Transverse colon (tissue), 4 donors: ENCODE measurements around the gene ABCC1. TPM values are rescaled to one million over a fixed set of nuclear protein-coding genes. Genes with fewer than 3 reads are reported as not detected.

Source experiments
- DNase-seq: peaks from one replicate; pipeline ENCODE4 v3.0.0-alpha.2; 2019
- H3K27ac ChIP-seq, 4 donors: fragments of 200-600 bp; sonication (generic); 2 replicates each; pipeline ENCODE4 v1.5.1; 2016 to 2018; ENCODE audit warnings: inconsistent platforms in 4 of 4
- H3K27me3 ChIP-seq: fragments of 200-600 bp; sonication (generic); 2 replicates; pipeline ENCODE4 v1.5.1; 2017; ENCODE audit warnings: inconsistent platforms
- H3K36me3 ChIP-seq, 4 donors: fragments of 200-600 bp; sonication (generic); 2 replicates each; pipeline ENCODE4 v1.5.1; 2017 to 2019; ENCODE audit warnings: inconsistent platforms in 4 of 4
- H3K4me1 ChIP-seq, 4 donors: fragments of 200-600 bp; sonication (generic); 2 replicates each; pipeline ENCODE4 v1.5.1; 2017 to 2020; ENCODE audit warnings: inconsistent platforms in 4 of 4
- H3K4me3 ChIP-seq, 4 donors: fragments of 200-600 bp; sonication (generic); 1 replicate in 1 of 4; 2 replicates in 3 of 4; pipeline versions ENCODE4 v1.5.1 to v1.6.1; 2017 to 2019; ENCODE audit warnings: inconsistent platforms in 4 of 4
- H3K9me3 ChIP-seq, 2 donors: fragments of 200-600 bp; sonication (generic); 2 replicates each; pipeline ENCODE4 v1.5.1; 2017 to 2019; ENCODE audit warnings: inconsistent platforms in 2 of 2
- EP300 ChIP-seq: sonication (generic); formaldehyde crosslinking; IDR thresholded peaks from one replicate; pipeline ENCODE4 v1.6.1; 2017; ENCODE audit warnings: antibody characterized with exemption, low read depth
- POLR2A ChIP-seq: fragments of 450-650 bp; IDR thresholded peaks from one replicate; pipeline ENCODE4 v1.6.1; 2016; ENCODE audit warnings: antibody characterized with exemption, mild to moderate bottlenecking, moderate library complexity
- POLR2AphosphoS5 ChIP-seq, 3 donors: sonication (generic); formaldehyde crosslinking; IDR thresholded peaks; one replicate each; pipeline ENCODE4 v1.6.1; 2016; ENCODE audit warnings: antibody characterized with exemption in 3 of 3
- WGBS, 2 donors: methylation state at CpG; one replicate each; pipeline ENCODE4 v1.1.5; 2018; ENCODE audit warnings: low coverage in 1 of 2; 5-methylcytosine and 5-hydroxymethylcytosine counted together
- in situ Hi-C, 4 donors: fragments of 200-750 bp; cut with MboI; loops; one replicate each; pipeline versions ENCODE4 v1.15.0 to v1.15.1; 2017; ENCODE audit warnings: low sequenced_read_pairs in 3 of 4, low pct_ligation_motif_present in 1 of 4, low pct_unique_long_range_greater_than_20kb in 1 of 4
- intact Hi-C: fragments of 100-400 bp; cut with DNase I; formaldehyde crosslinking; loops from one replicate; pipeline ENCODE4 v1.15.1; 2023; ENCODE audit warnings: low total_unique reads
- total RNA-seq, 4 donors: library from RNA; depleted of rRNA; stranded (reverse); fragments of >200 nt; gene quantifications; one replicate each; pipeline ENCODE4 v1.1.0, GENCODE V29; 2016
- TF ChIP-seq, protein P1 (sequence below), 5 experiments: fragments of 200-600 bp in 3 of 5; fragments of 450-650 bp in 2 of 5; sonication (generic) in 3 of 5; IDR thresholded peaks; 1 replicate in 2 of 5; 2 replicates in 3 of 5; pipeline ENCODE4 v1.5.1; 2016 to 2017; ENCODE audit warnings: antibody characterized with exemption in 5 of 5, inconsistent platforms in 3 of 5, mild to moderate bottlenecking in 2 of 5, moderate library complexity in 1 of 5

ABCC1 gene
- total RNA-seq, 4 donors from 2014 or later, result 17.1 to 67.3 (median 36.9) TPM

DNA sequence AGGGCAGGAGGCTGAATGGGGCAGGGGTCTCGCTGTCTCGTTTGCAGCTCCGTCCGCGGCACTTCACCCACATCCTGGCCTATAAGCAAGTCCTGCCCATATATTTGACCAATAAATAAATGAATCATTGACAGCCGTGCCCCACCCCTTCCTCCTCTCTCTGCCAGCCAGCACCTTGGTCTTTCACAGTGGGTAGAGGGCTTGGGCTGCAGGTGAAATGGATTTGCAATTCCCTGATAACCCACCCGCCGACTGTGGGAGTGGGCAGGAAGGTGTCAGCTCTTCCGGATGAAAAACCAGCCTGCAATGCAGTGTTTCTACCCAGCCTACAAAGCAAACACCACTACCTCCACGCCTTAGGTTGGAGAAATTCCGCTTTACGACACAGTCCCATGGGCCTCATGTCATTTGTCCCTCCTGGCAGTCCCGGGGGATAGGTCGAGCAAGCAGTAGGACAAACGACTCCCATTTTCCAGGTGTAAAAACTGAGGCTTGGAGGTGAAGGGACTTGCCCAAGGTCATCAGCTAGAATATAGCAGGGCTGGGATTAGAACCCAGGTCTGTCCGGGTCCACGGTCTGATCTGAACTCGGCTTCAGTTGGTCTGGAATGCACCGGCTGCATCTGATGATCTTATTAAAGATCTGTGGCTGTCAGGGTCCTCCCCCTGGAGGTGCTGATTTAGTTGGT lies 79.0 kb downstream of the ABCC1 start:
- in situ Hi-C loops, result loop anchor here in 1 of 4 donors (10.0 kb wide), 1 partner anchor 144 kb away; the partner anchor contains the start of gene CEP20

DNA sequence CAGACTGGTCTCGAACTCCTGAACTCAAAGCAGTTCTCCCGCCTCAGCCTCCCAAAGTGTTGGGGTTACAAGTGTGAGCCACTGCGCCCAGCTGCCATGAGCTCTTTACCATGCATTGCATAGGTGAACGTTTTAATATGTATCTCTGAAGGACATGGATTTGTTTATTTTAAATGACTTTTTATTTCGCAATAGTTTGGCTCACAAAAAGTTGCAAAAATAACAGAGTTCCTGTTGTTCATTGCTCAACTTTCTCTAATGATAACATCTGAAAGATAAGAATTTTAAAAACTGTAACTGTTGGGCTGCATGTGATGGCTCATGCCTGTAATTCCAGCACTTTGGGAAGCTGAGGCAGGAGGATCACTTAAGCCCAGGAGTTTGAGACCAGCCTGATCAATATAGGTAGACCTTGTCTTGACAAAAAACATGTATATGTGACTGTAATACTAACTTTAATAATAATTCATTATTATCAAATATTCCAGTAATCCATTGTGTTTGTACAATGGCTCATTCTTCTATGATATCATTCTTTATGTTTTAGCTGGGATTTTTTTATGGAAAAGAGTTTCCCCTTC lies 80.1 kb downstream of the ABCC1 start:
- TF ChIP-seq EP300 (no peak), POLR2AphosphoS5 (IDR thresholded peaks at IDR 0.05) (no peak), POLR2A (no peak)
- TF ChIP-seq, protein P1, sequence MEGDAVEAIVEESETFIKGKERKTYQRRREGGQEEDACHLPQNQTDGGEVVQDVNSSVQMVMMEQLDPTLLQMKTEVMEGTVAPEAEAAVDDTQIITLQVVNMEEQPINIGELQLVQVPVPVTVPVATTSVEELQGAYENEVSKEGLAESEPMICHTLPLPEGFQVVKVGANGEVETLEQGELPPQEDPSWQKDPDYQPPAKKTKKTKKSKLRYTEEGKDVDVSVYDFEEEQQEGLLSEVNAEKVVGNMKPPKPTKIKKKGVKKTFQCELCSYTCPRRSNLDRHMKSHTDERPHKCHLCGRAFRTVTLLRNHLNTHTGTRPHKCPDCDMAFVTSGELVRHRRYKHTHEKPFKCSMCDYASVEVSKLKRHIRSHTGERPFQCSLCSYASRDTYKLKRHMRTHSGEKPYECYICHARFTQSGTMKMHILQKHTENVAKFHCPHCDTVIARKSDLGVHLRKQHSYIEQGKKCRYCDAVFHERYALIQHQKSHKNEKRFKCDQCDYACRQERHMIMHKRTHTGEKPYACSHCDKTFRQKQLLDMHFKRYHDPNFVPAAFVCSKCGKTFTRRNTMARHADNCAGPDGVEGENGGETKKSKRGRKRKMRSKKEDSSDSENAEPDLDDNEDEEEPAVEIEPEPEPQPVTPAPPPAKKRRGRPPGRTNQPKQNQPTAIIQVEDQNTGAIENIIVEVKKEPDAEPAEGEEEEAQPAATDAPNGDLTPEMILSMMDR (IDR thresholded peaks at IDR 0.05), result no peak
- H3K9me3 ChIP-seq, result no peaks in the 10 kb centered on the region
- WGBS, 2 donors, result 67 to 73% methylated on average over 4 to 5 of the region's 5 CpGs
- H3K27me3 ChIP-seq, result no peaks in the 10 kb centered on the region
- peaks cover 6 to 29% (median 9%) of the 10 kb centered on the region in 4 donors for H3K4me1 ChIP-seq
- H3K36me3 ChIP-seq, result no peaks in the 10 kb centered on the region
- H3K4me3 ChIP-seq, result no peak overlapping the region
- intact Hi-C loops (no loop called here), in situ Hi-C loops (loop anchor here in 1 of 4 donors (10.0 kb wide), 1 partner anchor 145 kb away; the partner anchor contains the start of gene CEP20)
- DNase-seq, result no peak
- H3K27ac ChIP-seq, result peak overlapping the region in 3 of 4 donors; percentile 51 to 70 (median 59)

More for the DNA sequence above, 79.0 kb downstream of the ABCC1 start:
- peak overlapping the region in 3 of 4 donors; percentile 1 to 28 (median 6) for H3K4me3 ChIP-seq
- intact Hi-C loops, result no loop called here
- 62% methylated on average over 19 of the region's 19 CpGs; no CpG with 5 or more reads in 1 of the 2 donors for WGBS, 2 donors
- peak overlapping the region; percentile 51 to 70 (median 62) for H3K27ac ChIP-seq
- no peaks in the 10 kb centered on the region for H3K9me3 ChIP-seq
- H3K27me3 ChIP-seq, result no peaks in the 10 kb centered on the region
- peak; percentile 55 for DNase-seq
- H3K36me3 ChIP-seq, result no peaks in the 10 kb centered on the region
- no peak for TF ChIP-seq EP300
- TF ChIP-seq POLR2AphosphoS5 (IDR thresholded peaks at IDR 0.05), result no peak
- no peak for TF ChIP-seq POLR2A
- TF ChIP-seq, protein P1 (IDR thresholded peaks at IDR 0.05), result no peak
- H3K4me1 ChIP-seq, result peaks cover 8 to 29% (median 11%) of the 10 kb centered on the region in 4 donors

DNA sequence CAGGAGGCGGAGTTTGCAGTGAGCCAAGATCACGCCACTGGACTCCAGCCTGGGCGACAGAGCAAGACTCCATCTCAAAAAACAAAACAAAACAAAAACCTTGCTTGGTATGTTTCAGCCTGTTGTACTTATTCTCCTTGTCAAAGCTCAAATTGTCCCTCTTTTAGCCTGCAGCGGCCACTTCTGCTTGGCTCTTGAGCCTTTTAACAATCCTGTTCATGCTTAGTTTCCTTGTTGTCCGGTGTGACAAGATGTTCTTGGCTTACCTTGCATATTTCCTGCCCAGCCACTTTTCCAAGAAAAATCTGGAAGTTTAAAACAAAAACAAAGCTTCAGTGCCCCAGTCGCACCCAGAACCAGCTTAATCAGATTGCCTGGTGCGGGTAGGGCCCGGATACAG lies 81.0 kb downstream of the ABCC1 start:
- in situ Hi-C loops (no loop called here), intact Hi-C loops (no loop called here)
- Histone ChIP-seq H3K4me1 (peaks cover 6 to 23% (median 7%) of the 10 kb centered on the region in 4 donors), H3K36me3 (peaks cover 0 to under 1% (median 0%) of the 10 kb centered on the region in 4 donors), H3K27me3 (no peaks in the 10 kb centered on the region), H3K9me3 (no peaks in the 10 kb centered on the region), H3K27ac (no peak overlapping the region), H3K4me3 (no peak overlapping the region)
- TF ChIP-seq POLR2A (no peak), POLR2AphosphoS5 (IDR thresholded peaks at IDR 0.05) (no peak), EP300 (no peak)
- TF ChIP-seq, protein P1 (IDR thresholded peaks at IDR 0.05), result no peak
- DNase-seq, result no peak
- 90 to 92% methylated on average over 7 to 8 of the region's 8 CpGs for whole genome bisulfite sequencing, 2 donors

DNA sequence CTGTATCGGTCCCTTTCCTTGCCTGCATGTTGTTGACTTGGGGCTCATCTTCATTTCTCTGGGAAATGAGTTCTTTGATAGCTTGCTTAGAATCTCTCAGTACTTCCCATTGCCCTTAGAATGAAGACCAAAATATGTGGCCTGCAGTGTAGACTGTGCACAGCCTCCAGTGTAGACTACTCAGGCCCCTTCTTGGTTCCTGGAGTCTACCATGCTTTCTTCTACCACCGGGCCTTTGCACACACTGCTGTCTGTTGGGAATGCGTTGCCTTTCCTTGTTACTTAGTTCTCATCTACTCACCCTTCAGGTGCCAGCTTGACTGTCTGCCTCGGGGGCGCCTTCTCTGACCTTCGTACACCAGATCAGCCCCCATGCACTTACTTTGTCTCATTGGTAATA lies 82.0 kb downstream of the ABCC1 start:
- in situ Hi-C loops, result no loop called here
- H3K4me1 ChIP-seq, result peaks cover 0 to 16% (median 2%) of the 10 kb centered on the region in 4 donors
- H3K9me3 ChIP-seq, result no peaks in the 10 kb centered on the region
- 98 to 100% methylated on average over 3 to 6 of the region's 6 CpGs for WGBS, 2 donors
- intact Hi-C loops, result no loop called here
- no peak overlapping the region for H3K4me3 ChIP-seq
- no peak for DNase-seq
- H3K27ac ChIP-seq, result no peak overlapping the region
- H3K27me3 ChIP-seq, result no peaks in the 10 kb centered on the region
- no peak for TF ChIP-seq POLR2A
- peaks cover 0 to 10% (median 0%) of the 10 kb centered on the region in 4 donors for H3K36me3 ChIP-seq
